Activated CD4-positive, CD25-positive, alpha-beta regulatory T cell (primary cell): ENCODE data around the gene GALNT5.
"Not testable (repeated sequence)": the region's sequence is repeated elsewhere in the genome, so short reads cannot be mapped to it uniquely, and the experiment has no call there.

Experiments used
- DNase-seq, 4 experiments: peaks; one replicate each; lab custom pipeline; 2025; lab: John Stamatoyannopoulos, UW

GALNT5 gene

GRCh38 chr2:157246765-157247407 lies 10.6 kb upstream of the GALNT5 start:
- no peak for DNase-seq

- DNase-seq: no peak
Measured at GRCh38 chr2:157250836-157251235, 6.7 kb upstream of the GALNT5 start.

GRCh38 chr2:157251932-157252331 lies 5.6 kb upstream of the GALNT5 start:
- DNase-seq: no peak

GRCh38 chr2:157252529-157252928 lies 5.0 kb upstream of the GALNT5 start:
- DNase-seq: no peak

GRCh38 chr2:157254041-157254440 lies 3.5 kb upstream of the GALNT5 start:
- DNase-seq: no peak

- DNase-seq: no peak
Measured at GRCh38 chr2:157255746-157256145, 1.8 kb upstream of the GALNT5 start.

- DNase-seq: no peak
Measured at GRCh38 chr2:157256626-157257025, 879 bp upstream of the GALNT5 start.

GRCh38 chr2:157258520-157259326 lies 1.2 kb downstream of the GALNT5 start:
- DNase-seq: no peak

- DNase-seq: no peak
Measured at GRCh38 chr2:157259386-157259785, 1.9 kb downstream of the GALNT5 start.

GRCh38 chr2:157259960-157260359 lies 2.5 kb downstream of the GALNT5 start:
- no peak for DNase-seq

- no peak for DNase-seq
Measured at GRCh38 chr2:157260533-157261198, 3.2 kb downstream of the GALNT5 start.

- peak in 1 of 4 experiments; percentile 15 for DNase-seq
Measured at GRCh38 chr2:157261199-157261782, 3.8 kb downstream of the GALNT5 start.

- no peak for DNase-seq
Measured at GRCh38 chr2:157262248-157262647, 4.7 kb downstream of the GALNT5 start.

- DNase-seq: no peak
Measured at GRCh38 chr2:157264099-157264498, 6.6 kb downstream of the GALNT5 start.

GRCh38 chr2:157265825-157266224 lies 8.3 kb downstream of the GALNT5 start:
- no peak for DNase-seq

GRCh38 chr2:157267476-157267875 lies 10.0 kb downstream of the GALNT5 start:
- no peak for DNase-seq

- no peak for DNase-seq
Measured at GRCh38 chr2:157269060-157269459, 11.6 kb downstream of the GALNT5 start.

- no peak for DNase-seq
Measured at GRCh38 chr2:157269922-157270321, 12.4 kb downstream of the GALNT5 start.

GRCh38 chr2:157271590-157272203 lies 14.2 kb downstream of the GALNT5 start:
- DNase-seq: no peak

- not testable (repeated sequence) for DNase-seq
Measured at GRCh38 chr2:157279311-157279710, 21.8 kb downstream of the GALNT5 start.

GRCh38 chr2:157281316-157281715 lies 23.8 kb downstream of the GALNT5 start:
- DNase-seq: no peak

GRCh38 chr2:157283468-157283867 lies 26.0 kb downstream of the GALNT5 start:
- no peak for DNase-seq
